Activated gamma-delta T cell treated with Interleukin-2 at 50 U/mL for 16 hours (primary cell): ENCODE results near the gene ASAH2B.

ENCODE experiments used
- DNase-seq: peaks from one replicate; pipeline ENCODE4 v3.0.0-alpha.2; 2020

Gene ASAH2B

GRCh38 chr10:50799595-50799994 lies 59.9 kb downstream of the ASAH2B start:
- DNase-seq: no peak

GRCh38 chr10:50805981-50806622 lies 66.4 kb downstream of the ASAH2B start:
- no peak for DNase-seq

DNA sequence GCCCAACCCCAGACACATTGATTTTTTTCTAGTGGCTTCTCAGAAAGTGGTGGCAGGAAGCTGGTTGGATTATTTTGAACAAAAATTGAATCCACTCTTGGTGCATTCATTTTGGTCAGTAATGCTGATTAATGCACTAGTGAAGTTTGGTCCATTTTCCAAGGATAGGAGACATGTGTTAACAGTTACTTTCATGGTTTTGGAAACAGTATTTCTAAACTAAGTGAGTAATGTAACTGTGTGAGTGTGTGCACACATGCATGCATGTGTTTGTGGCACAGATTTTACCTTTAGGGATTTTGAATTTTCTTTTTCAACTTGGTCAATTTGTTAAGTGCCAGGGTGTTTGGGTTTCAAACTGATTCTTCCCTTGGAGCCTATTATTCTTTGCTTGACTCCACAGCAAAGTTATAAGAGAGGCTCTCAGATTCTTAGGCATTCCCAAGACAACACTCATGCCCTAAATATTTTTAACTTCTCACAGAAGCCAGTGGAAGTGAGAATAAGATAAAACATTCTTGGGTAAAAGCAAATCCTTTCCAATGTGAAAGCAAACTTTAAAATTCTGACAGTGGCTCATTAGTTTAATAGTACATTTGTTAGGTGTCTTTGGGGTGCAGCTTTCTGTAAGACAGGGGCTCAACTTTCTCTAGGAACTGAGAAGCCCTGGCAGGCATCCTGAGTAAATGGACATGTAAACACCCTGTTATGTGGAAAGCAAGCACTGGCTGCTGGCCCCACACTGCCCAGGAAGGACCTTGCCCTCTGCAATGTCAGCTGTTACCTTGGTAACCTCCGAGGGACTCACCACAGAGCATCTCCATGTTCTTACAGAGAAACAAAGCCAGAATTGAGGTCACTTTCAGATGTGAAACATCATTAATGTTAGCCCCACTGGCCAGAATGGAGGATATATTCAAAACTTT lies 68.4 kb downstream of the ASAH2B start:
- no peak for DNase-seq
